GM21515 (cell line): Measurements from ENCODE around the gene CIB2.

Source experiments
- ATAC-seq: cut with Tn5 transposase; IDR thresholded peaks from one replicate; pipeline ENCODE4 v1.9.1; 2021; ENCODE audit not compliant: unreplicated experiment

Gene CIB2

GRCh38 chr15:78087951-78088772 lies 43.1 kb downstream of the CIB2 start:
- ATAC-seq, result no peak

DNA sequence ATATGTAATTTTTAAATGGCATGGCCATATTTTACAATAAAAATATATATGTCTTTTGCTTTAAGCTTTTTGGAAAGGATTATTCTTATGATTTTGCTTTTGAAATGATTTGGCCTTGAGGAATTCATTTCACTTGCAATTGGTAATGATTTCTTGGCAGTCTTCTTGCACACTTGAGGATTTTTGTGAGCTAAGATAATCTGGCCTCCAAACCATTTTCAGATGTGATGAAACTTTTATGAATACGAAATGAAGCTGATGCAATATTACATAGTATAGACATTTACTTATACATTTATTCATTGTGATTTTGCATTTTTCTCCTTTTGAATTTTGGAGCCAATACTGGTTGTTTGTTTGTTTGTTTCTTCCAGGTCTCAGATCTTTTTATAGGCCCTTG lies 45.3 kb downstream of the CIB2 start:
- no peak for ATAC-seq

DNA sequence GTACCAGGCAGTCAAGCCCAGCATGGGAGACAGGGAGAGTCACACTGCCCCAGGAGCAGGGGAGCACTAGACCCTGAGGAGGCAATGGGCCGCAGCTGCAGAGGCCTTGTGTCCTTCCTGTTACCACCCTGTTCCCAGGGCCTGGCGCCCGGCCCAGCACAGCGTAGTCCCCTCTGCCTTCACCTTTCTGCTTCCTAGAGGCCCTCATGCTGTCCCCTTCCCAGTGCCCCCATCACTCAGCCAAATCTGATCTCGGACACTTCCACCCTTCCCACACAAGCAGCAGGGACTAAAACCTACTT lies 46.8 kb downstream of the CIB2 start:
- ATAC-seq, result no peak

DNA sequence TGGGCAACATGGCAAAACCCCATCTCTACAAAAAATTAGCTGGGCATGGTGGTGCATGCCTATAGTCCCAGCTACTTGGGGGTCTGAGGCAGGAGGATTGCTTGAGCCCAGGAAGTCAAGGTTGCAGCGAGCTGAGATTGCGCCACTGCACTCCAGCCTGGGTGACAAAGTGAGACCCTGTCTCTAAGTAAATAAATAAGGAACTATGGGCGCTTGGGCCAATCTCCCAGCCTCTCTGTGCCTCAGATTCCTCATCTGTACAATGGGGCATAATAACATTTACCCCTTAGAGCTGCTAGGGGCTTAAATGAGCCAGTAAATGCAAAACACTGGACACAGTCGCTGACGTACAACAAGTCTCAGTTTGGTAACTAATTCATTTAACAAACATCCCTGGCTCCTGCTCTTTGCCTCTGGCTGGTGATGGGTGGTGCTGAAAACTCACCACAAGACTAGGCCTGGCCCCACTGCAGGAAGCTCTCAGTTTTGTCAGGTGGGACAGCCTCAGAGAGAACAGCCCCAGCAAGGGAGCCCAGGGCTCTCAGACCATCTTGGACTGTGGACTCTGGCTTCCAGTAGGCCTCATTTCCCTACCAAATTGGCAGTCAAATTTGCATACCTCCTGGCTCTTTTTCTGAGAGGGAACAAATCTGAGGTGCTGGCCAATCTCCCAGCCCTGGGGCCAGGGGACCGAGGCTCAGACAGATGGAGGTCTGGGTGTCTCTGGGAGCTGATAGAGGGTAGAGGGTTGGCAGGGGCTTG lies 47.4 kb downstream of the CIB2 start:
- no peak for ATAC-seq

GRCh38 chr15:78083186-78083585 lies 48.1 kb downstream of the CIB2 start:
- ATAC-seq, result no peak

GRCh38 chr15:78082743-78083110 lies 48.5 kb downstream of the CIB2 start:
- no peak for ATAC-seq

GRCh38 chr15:78082106-78082742 lies 49.0 kb downstream of the CIB2 start:
- no peak for ATAC-seq

DNA sequence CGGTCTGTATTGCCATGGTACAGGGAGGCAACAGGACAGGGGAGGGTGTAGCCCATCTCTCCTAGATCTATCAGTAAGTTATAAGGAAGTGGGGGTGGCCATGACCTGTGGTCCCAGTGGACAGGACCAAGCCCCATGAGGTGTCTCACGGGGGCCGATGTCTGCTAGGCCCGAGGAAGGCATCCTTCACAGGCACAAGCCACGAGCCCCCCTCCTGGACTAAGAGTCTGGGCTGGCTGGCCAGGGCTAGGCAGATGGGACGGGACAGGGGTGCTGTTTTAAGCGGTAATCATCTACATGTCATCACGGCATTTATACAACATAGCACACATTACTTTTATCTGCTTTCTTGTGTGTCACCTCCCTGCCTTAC lies 51.2 kb downstream of the CIB2 start:
- ATAC-seq, result no peak

DNA sequence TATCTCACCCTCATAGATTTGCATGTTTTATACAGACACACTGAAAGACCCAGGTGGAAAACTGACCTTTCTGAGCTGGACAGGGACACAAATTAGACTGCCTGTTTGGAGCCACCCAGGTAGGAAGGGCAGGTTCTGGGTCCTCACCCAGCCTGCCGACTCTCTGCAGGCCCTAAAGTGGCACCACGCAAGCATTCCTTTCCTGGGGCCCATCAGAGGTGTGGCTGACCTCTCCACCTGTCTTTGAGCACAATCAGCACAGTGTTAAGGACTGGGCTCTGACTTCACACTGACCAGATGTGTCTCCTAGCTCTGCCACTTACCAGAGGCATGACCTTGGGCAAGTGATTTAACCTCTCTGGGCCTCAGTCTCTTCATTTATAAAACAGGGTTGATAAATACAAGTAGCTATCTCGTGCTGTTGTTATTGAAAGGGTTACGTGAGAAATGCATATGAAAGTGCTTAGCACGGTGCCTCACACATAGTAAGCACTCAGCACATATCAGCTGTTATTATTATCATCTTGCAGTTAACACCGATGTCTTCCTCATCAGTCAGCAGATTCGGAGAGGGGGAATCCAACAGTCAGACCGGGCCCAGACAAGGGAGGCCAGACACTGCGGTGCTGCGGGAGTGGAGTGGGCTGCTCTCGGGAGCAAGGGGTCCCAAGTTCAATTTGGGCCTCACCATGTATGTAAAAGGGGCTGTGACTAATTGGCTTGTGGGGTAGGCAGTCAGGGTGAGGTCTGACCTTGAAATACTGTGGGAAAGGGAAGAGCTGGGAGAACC lies 51.8 kb downstream of the CIB2 start:
- no peak for ATAC-seq

- ATAC-seq, result no peak
These were observed 53.4 kb downstream of the CIB2 start for GRCh38 chr15:78077871-78078210.

GRCh38 chr15:78077053-78077870 lies 54.0 kb downstream of the CIB2 start, which contains the start of gene TBC1D2B:
TSS of gene TBC1D2B (minus strand) at chr15:78077711. CDS start at chr15:78077652, 59 bp downstream.
- peak; percentile 60 for ATAC-seq

GRCh38 chr15:78076231-78077052 lies 54.8 kb downstream of the CIB2 start:
- ATAC-seq, result no peak

- no peak for ATAC-seq
These were observed 55.6 kb downstream of the CIB2 start for GRCh38 chr15:78075490-78076230.

GRCh38 chr15:78073046-78073787 lies 58.0 kb downstream of the CIB2 start:
- no peak for ATAC-seq

DNA sequence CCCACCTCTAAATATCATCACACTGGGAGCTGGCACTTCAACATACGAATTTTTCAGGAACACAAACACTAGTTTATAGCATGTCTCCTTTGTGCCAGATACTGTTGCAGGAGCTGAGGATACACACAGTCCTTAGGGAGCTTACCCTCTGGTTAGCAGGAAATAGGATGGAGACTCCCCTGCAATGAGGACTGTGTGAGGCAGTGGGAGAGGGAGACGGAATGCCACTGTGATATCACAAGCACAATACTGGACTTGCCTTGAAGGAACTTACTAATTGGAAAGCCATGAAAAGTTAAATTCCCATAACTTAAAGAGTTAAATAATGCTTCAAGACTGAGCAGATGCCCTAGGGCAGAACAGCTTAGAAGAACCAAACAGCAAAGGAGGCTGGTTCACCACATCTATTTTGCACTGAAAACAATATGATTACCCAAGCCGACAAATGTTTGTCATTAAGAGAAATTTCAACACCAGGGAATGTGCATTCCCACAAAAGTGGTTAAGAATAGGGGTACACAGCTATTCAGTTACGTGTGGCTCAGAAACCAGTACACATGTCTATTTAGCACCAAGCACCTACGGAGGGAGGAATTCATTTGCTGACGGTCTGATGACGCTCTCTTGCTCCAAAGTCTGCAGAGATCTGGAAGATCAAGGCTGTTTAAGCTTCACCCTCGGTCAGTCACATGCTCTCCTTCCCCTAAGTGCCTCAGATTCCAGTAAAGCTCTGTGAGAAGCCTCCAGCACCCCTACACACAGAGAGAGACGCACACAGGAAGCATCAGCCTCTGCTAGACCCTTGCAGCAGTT lies 59.0 kb downstream of the CIB2 start:
- no peak for ATAC-seq

GRCh38 chr15:78071383-78071782 lies 59.9 kb downstream of the CIB2 start:
- no peak for ATAC-seq

DNA sequence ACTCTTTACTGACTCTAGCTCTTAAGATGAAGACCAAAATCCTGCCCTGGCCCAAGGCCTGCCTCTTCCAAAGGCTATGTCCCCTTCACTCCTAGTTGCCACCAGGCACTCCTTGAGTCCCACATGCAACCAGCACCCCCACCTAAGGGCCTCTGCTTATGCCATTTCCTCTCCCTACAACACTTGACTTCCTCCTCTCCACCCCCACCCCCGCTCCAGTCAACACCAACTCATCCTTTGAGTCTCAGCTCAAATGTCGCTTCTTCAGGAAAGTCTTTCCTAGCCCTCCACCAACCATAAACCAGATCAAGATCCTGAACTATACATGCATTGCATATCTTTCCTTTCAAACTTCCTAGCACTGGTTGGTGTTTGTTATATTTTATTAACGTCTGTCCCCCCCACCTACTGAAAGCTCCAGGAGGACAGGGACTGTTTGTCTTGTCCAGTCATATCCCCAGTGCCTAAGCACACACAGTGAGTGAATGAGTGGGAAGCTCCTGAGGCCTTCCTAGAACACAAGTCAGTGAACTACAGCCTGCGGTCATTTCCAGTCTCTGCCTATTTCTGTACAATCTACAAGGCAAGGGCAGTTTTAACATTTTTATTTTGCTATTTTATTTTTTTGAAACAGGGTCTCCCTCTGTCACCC lies 61.1 kb downstream of the CIB2 start:
- ATAC-seq, result no peak
